ENCODE measurements around the gene SMARCAL1.

The SMARCAL1 gene

DNA sequence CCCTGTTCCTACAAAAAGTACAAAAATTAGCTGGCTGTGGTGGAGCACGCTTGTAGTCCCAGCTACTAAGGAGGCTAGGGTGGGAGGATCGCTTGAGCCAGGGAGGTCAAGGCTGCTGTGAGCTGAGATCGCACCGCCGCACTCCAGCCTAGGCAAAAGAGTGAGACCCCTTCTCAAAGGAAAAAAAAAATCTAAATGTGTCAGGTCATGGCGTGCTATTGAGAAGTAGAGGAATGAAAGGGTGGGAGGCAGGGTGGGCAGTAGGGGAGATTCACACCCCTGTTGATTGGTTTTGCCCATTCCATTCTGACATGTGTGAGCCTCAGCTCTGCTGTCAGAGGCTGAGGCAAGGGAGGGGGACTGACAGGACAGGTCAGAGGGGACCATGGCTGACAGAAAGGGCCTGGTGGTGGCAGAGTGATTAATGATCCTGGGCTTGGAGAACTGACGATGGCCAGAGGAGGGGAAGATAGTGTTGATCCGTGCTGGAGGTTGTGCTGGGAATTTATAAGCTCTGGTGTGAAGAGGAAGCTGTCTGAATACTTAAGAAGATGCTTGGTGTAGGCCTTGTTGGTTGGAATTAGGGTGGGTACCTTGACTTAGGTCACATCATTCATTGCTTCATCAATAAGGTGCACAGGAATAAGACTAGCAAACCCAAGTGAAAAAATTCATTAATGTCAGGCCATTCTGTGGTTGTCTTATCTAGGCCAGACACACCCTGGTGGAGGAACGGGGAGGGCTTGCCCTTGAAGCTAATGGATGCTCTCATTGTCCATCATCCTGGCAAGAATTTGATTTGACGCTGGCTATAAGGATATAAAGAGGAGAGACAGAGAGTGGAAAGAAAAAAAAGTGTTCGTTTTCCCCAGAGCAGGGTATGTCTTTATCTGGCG lies 19.1 kb upstream of the SMARCAL1 start:
- DNase-seq: no peak

DNA sequence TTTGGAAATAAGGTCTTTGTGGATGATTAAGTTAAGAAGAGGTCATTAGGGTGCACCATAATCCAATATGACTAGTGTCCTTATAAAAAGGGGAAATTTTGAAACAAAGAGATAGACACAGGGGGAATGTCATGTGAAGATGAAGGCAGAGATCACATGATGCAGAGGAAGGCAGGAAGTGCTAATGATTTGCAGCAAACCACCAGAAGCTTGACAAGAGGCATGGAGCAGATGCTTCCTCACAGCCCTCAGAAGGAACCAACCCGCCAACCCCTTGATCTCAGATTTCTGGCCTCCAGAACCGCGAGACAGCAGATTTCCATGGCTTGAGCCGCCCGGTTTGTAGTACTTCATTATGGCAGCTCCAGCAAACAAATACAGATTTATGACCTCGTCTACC lies 17.4 kb upstream of the SMARCAL1 start:
- no peak for DNase-seq

DNA sequence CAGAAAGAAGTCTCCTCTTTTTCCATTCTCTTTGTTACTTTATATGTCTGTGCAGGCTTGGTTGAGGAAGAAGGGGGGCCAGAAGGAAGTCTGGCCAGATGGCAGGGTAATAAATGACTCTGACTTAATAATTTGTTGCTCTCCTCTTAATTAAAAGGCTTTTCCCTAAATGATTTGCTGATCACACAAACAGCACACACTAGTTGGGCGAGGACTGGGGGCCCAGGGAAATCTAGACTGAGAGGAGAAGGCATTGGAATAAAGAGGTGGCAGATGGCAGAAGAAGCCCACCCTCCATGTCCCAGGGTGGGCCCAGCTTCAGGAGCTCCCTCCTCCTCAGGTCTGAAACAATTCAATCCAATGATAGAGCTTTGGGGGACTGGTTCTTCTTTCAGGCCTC lies 12.7 kb upstream of the SMARCAL1 start:
- DNase-seq: no peak

DNA sequence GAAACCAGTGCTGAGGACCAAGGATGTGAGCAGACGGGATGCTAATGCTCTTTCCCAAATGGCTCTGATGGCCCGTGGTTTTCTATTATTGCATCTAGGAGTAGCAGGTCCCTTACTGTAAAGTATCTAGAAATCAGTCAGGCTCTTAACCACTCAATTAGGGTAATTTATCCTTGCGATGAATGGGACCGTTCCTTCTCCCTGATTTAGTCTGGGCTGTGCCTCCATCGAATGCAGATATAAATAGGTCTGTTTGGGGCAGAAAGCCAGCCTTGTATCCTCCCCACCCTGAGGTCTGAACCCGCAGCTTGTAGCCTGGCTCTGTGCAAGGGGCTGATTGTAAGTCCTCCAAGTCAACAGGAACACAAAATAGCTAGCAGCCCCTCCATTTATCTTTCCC lies 9.5 kb upstream of the SMARCAL1 start:
- no peak for DNase-seq

DNA sequence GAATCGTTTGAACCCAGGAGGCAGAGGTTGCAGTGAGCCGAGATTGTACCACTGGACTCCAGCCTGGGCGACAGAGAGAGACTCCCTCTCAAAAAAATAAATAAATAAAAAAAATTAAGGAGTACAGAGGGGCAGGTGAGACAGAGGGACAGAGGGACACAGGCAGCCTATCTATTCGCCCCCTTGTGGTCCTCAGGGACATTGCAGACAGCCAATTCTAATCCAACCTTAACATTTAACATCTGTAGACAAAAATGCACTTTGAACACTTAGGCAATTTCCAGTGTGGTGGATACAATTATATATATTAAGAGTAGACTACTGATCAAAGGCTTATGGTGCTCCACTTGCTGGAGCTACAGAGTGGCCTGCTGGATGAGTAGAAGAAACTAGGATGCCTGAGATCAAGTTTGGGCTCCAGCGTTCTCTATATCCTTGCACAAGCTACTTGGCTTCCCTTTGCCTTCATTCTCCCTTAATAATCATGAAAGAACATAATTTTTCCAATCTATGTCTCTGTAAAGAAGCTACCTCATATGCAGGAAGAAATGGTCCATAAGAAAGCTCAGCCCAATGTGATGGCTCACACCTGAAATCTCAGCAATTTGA lies 8.2 kb upstream of the SMARCAL1 start:
- DNase-seq: no peak

DNA sequence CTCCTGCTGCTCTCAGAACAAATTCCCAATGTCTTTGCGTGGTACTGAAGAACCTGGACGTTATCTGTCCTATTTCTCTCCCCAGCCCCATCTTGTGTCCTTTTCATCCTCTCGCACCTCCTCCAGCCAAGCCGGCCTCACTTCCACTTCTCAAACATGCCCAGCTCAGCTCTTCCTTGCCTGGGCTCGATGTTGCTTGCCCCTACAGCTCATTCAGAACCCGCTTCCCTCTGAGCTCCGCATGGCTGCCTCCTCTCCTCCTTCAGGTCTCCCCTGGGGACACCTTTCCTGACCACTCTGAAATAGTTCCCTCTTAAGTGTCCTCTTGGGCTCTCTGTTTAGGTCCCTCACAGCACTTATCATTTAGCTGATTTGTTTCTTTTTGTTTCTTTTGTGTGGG lies 6.7 kb upstream of the SMARCAL1 start:
- no peak for DNase-seq

DNA sequence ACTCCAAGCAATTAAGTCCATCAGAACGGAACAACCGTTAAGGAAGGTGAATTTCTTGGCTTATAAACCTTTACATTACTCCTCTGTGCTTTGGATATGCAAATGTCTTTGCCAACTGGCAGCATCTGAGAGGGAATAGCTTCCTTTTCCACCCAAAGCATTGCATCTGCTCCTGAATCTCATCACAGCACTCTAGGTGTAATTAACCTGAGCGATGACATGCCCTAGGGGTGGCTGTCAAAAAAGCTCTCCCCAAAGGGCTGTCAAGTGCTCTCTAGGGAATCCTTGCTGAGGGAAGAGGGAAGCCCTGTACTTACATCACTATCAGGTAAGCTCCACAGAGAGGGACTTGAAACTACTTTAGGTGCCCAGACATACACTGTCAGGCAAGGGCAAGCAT lies 5.5 kb upstream of the SMARCAL1 start:
- DNase-seq: peak; percentile 24

DNA sequence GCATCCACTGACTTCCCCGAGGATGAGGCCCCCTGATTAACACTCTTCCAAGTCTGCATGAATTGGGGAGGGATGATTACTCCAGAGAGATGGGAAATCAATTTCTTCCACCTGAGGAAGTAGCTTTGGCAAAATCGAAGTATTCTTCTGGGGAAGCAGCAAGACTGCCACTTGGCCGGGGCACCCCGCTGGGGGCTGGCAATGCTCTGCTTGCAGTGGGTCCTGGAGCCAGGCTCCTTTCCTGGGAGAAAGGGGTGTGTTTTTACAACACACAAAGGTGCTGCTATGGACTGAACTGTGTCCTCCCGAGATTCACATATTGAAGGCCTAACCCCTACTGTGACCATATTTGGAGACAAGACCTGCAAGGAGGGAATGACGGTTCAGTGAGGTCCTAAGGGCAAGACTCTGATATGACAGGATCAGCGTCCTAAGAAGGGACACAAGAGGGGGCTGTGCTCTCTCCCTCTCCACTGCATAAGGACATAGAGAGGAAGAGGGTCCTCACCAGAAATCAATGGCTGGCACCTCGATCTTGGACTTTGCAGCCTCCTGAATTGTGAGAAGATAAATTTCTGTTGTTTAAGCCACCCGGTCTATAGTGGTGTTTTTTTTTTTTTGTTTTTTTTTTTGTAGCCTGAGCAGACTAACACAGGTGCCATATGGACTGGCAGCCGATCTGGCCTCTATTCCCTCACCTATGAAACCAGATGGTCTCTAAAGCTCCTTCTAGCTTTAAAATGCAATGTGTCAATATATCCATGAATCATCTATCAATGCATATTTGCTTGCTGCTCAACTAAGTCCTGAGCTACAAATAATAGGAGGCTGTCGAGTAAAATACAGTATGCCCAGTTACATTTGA lies 3.6 kb upstream of the SMARCAL1 start:
- DNase-seq: no peak

DNA sequence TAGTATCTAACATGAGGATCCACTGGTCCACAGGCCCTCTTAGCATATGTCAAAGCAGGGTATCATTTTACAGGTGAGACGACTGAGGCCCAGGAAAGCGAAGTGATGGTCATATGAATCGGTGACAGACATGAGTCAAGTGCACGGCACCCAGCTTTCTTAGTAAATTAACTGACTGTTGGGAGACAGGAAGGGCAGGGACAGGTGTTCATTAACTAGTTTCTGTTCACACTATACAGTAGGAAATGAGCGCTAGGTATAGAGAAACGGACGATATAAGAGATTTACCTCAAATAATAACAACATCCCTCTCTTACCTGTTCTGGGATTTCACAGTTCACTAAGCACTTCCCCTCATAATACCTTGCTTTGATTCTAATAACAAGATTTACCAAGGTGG lies 1.7 kb upstream of the SMARCAL1 start:
- no peak for DNase-seq

DNA sequence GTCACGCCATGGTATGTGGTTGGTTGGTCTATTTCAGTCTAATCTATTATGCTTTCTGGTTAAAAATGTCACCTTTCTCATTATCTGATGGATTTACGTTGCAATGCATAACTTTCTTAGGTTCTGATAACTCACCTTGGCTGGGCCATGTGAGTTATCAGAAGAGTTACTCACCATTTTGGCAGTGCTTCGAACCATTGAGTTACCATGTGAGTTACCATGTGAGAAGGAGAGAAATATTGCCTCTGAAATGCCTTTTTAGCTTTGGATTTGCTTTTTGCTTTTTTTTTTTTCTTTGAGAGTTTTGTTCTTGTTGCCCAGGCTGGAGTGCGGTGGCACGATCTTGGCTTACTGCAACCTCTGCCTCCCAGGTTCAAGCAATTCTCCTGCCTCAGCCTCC lies 1.6 kb downstream of the SMARCAL1 start:
- no peak for DNase-seq

DNA sequence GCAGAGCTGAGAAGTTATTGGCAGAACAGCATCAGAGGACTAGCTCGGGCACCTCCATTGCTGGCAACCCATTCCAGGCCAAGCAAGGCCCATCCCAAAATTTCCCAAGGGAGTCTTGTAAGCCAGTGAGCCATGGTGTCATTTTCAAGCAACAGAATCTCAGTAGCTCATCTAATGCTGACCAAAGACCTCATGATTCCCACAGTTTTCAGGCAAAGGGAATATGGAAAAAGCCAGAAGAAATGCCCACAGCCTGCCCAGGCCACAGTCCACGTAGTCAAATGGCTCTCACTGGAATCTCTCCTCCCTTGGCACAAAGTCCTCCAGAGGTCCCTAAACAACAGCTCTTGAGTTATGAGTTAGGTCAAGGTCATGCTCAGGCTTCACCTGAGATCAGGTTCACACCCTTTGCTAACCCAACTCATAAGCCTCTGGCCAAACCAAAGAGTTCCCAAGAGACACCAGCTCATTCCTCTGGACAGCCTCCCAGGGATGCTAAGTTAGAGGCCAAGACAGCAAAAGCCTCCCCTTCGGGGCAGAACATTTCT lies 2.6 kb downstream of the SMARCAL1 start:
- DNase-seq: no peak

DNA sequence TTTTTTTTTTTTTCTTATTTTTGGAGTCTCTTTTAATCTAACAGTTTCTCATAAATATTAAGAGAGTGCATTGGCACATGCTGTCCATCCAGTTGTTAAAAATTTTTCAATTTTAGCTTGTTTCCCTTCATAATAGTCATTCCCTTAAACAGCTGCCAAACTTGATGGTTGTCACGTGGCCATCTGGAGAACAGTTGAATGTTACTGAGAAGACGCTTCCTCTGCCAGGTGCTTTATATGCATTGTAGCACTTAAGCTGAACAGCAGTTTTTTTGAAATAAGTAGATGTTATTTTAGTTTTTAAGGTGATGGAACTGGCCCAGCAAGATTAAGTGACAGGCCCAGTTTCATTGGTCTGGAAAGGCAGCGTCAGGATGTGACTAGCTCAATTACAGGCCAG lies 3.3 kb downstream of the SMARCAL1 start:
- no peak for DNase-seq

DNA sequence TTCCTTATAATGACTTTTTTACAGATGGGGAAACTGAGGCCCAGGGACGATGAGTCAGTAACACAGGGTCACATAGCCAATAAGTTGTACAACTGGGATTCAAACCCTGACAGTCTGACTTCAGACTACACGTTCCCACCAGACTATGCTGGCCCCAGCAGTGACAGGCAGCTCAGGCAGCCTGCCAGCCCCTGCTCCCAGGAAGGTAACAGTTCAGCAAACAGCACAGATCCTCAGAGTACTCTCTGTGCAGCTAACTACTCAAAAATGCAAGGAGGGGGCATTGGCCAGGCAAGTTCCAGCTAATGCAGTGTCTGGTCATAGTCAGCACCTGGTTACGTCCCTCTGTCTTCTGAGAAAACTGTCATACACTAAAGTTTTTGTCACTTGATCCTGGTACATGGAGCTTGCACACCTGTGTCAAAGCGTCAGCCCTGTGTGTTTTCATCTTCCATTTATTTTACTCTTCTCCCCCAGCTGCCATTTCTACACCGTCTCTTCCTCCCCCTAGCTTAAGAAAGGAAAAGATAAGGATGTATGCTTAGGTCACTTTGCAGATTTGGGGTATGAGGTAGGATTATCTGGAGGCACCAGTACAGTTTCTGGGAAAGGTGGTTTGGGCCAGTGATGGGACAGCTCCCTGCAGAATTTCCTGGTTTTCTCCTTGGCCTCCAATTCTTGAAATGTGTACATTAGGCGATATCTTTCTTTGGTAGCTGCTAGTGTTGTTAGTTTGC lies 4.5 kb downstream of the SMARCAL1 start:
- no peak for DNase-seq

DNA sequence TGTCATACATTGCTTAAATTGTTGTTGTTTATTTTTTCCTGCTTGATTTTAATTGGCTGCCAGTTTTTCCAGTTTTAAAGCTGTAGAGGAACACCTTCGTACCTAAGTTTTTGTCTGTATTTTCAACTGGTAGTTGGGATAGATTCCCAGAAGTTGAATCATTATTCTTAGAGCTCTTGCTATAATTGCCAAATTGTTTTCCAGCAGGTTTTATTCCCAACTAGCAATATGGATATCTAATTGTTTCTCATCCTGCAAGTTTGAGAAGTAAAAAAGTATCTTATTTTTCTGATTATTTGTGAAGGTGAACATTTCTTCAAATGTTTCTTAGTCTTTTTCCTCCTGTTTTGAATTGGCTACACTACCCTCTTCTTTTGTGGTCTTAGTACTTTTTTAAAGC lies 6.7 kb downstream of the SMARCAL1 start:
- no peak for DNase-seq

DNA sequence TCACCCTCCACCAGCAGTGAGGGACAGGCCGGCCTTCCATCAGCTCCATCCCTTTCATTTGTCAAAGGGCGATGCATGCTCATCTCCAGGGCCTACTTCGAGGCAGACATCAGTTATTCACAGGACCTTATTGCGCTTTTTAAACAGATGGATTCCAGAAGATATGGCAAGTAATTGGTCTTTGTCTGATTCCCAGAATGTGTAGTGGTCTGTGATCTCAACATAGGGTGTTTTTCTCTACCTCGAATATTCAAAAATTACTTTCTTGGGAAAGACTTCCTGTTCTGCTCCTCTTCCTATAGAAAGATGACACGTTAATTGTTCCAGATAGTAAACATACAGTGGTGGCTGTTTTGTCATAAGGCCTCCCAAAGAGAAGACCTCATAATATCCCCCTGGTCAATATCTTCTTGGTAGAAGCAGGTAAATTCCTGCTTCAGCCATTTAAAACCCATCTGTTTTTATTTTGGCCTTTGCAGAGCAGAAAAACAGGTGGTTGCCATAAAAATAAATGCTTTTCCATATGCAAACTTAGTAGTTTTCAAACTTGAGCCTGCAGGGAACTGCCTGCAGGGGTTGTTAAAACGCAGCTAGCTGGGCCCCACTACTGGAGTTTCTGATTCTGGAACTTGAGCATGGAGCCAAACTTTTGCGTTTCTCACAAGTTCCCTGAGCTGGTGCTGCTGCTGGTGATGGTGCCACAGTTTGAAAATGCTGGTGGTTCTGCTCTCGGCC lies 8.2 kb downstream of the SMARCAL1 start:
- DNase-seq: no peak

DNA sequence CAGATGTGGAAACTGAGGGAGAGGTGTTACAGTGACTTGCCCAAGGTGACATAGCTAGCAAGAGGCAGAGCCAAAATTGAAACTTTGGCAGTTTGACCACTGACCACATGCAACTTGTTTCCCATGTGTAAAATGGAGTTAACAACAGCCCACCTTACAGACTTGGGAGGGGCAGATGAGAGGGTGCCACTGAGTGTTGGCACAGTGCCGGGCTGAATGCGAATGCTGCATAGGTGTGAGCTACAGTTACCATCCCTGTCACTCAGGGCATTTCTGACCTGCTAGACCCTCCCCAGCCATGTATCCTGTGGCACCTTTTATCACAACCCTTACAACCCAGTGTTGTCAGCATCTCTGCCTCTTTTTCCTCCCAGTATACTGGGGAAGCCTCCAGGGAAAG lies 10.8 kb downstream of the SMARCAL1 start:
- DNase-seq: no peak

DNA sequence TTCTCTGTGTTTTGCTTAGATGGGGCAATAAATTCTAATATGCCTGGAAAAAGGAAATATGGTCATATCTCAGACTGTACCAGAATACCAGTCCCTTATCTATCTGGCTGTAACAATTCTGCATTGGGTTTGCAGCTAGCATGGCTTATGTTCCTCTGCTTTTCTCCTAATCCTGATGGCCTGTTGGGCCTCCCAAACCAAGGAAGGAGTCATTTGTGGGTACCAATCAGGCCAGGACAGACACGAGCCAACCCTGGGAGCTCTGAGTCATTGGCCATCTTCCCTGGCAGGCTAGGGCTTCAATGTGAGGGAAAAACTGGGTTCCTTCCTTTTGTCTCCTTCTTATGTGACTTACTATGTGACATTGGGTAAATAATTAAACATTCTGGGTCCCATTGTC lies 12.0 kb downstream of the SMARCAL1 start:
- no peak for DNase-seq

DNA sequence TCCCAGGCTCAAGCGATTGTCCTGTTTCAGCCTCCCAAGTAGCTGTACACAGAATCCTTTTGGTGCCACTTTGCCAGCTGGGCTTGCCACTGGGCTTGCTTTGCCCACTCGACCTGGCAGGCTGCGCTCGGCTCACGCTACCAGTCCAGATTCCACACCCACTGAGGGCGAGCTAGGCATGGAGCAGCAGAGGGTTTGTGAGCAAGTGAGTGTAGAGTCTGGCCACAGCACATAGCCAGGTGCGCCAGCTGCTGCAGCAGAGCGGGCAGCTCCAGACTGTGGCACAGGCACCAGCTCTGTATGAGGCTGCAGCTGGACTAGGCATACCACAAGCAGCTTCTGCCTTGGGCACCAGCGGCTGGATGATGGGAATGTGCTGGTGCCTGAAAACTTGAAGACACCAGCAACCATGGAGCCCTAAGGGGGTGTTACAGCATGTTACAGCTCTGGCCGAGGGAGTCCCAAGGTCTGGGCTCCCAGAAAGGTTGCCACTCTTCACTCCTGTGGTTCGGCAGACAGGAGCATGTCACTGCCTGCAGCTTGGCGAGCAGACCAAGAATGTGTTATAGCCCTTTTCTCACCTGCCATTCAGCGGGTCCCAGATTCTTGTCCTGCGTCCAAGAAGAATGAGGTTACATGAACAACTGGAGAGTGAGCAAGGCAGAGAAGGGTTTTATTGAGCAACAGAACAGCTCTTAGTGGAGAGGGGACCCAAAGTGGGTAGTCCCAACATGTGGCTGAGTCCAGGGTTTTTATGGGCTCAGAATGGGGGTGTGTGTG lies 12.9 kb downstream of the SMARCAL1 start:
- no peak for DNase-seq

DNA sequence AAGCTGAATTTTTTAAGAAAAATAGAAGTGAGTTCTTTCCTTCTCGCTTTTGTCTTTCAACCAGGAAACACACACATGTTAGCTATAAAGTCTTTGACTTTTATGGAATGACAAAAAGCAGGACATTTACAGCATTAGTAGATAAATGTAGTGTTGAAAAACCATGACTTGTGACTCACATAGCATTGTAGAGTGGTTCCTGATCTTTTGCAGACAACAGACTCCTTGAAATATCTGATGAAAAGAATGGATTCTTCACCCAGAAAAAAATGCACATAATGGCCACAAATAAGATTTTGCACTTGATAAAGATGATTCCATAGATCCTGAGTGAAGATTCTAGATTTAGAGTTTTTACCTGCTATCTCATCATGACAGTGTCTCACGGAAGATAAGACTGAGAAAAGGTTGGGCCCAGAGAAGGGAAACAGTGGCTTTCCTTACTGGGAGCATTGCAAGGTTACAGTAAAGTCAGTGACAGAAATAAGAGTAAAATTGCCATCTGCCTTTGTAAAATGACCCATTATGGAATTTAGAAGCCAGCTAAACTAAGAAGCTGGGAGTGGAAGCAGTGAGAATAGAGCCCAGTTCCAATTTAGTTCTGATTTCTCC lies 14.0 kb downstream of the SMARCAL1 start:
- no peak for DNase-seq

DNA sequence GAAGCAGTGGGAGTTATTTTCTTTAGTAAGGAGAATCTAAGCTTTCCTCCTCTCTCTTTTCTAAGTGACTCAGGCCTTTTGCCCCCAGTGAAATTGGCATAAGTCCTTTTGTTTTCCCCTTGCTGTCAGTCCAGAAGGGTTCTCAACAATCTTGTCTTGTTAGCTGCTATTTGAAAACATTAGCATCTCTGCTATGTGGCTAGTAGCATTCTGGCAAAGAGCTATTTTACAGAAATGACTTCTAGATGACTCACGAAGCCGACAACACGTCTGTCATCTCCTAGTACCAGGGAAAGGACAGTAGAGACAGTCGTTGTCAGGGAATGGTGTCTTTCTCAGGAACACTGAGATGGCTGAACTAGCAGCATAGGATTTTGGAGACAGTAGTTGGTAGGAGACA lies 14.7 kb downstream of the SMARCAL1 start:
- DNase-seq: no peak

Measured in NCI-H187 treated with DMSO at 0.1 percent for 48 hours (cell line).